CD14-positive monocyte (primary cell): ENCODE results near the gene RAPGEF1. TPM values are rescaled to one million over a fixed set of nuclear protein-coding genes. Genes with fewer than 3 reads are reported as not detected.

Experiments
- DNase-seq, 3 donors: peaks; one replicate each; pipeline ENCODE4 v3.0.0-alpha.2; 2011 to 2022
- H2AFZ ChIP-seq: 2 replicates; pipeline ENCODE4 v1.6.0; 2012; ENCODE audit warnings: mild to moderate bottlenecking, low read depth, low read length, inconsistent platforms; ENCODE audit not compliant: insufficient read depth, poor library complexity, severe bottlenecking
- H3K27ac ChIP-seq, 2 donors: 1 replicate in 1 of 2; 2 replicates in 1 of 2; pipeline ENCODE4 v1.5.1; 2012 to 2013; ENCODE audit warnings: low read length in 2 of 2, control low read depth in 1 of 2, inconsistent platforms in 1 of 2, low read depth in 1 of 2, mild to moderate bottlenecking in 1 of 2
- H3K27me3 ChIP-seq, 2 donors: one replicate each; pipeline versions ENCODE4 v1.6.0 to v1.6.1; 2011 to 2013; ENCODE audit warnings: low read length in 2 of 2; ENCODE audit not compliant: control insufficient read depth in 2 of 2, insufficient read depth in 2 of 2
- H3K36me3 ChIP-seq, 2 donors: replicated peaks in 1 of 2; 1 replicate in 1 of 2; 2 replicates in 1 of 2; pipeline versions ENCODE4 v1.5.1 to v1.6.1; 2012 to 2013; ENCODE audit warnings: low read length in 2 of 2, control low read depth in 1 of 2, inconsistent platforms in 1 of 2, mild to moderate bottlenecking in 1 of 2; ENCODE audit not compliant: insufficient read depth in 2 of 2, control insufficient read depth in 1 of 2
- H3K4me1 ChIP-seq, 2 donors: 1 replicate in 1 of 2; 2 replicates in 1 of 2; pipeline versions ENCODE4 v1.5.1 to v1.6.1; 2012 to 2013; ENCODE audit warnings: low read length in 2 of 2, control low read depth in 1 of 2, inconsistent platforms in 1 of 2, mild to moderate bottlenecking in 1 of 2, moderate library complexity in 1 of 2; ENCODE audit not compliant: insufficient read depth in 2 of 2, control insufficient read depth in 1 of 2
- H3K4me2 ChIP-seq: replicated peaks from 2 replicates; pipeline ENCODE3; 2012; ENCODE audit warnings: low read length, moderate library complexity, mild to moderate bottlenecking; ENCODE audit not compliant: poor library complexity, severe bottlenecking; ENCODE audit errors: extremely low read depth
- H3K4me3 ChIP-seq, 3 experiments: fragments of 200-600 bp in 1 of 3; sonication (generic) in 1 of 3; replicated peaks in 1 of 3; 1 replicate in 2 of 3; 2 replicates in 1 of 3; pipeline ENCODE4 v1.5.1; 2011 to 2013; ENCODE audit warnings: low read length in 3 of 3, mild to moderate bottlenecking in 3 of 3, control low read depth in 2 of 3, low read depth in 2 of 3, inconsistent platforms in 1 of 3, moderate library complexity in 1 of 3
- H3K79me2 ChIP-seq: 2 replicates; pipeline ENCODE4 v1.6.0; 2012; ENCODE audit warnings: mild to moderate bottlenecking, control low read depth, inconsistent platforms, low read length, moderate library complexity; ENCODE audit not compliant: insufficient read depth
- H3K9ac ChIP-seq: 2 replicates; pipeline ENCODE4 v1.6.0; 2017; ENCODE audit warnings: low read length, mild to moderate bottlenecking; ENCODE audit not compliant: insufficient read depth, poor library complexity, severe bottlenecking
- H3K9me3 ChIP-seq, 2 donors: replicated peaks in 1 of 2; 1 replicate in 1 of 2; 2 replicates in 1 of 2; pipeline versions ENCODE4 v1.5.1 to v1.6.1; 2012 to 2013; ENCODE audit warnings: low read length in 2 of 2, control low read depth in 1 of 2; ENCODE audit not compliant: control insufficient read depth in 1 of 2, insufficient read depth in 1 of 2
- H4K20me1 ChIP-seq: 2 replicates; pipeline ENCODE4 v1.6.0; 2012; ENCODE audit warnings: mild to moderate bottlenecking, low read length, control low read depth, moderate library complexity; ENCODE audit not compliant: insufficient read depth
- H3K27ac Mint-ChIP-seq, 7 donors: one replicate each; pipeline ENCODE4 v1.8.0; 2020; ENCODE audit warnings: mild to moderate bottlenecking in 7 of 7, mixed read lengths in 7 of 7, moderate library complexity in 6 of 7, inconsistent platforms in 2 of 7
- H3K27me3 Mint-ChIP-seq, 3 donors: one replicate each; pipeline ENCODE4 v1.8.0; 2021 to 2022; ENCODE audit warnings: low read depth in 3 of 3, mild to moderate bottlenecking in 3 of 3, mixed read lengths in 3 of 3, moderate library complexity in 3 of 3, inconsistent platforms in 1 of 3
- H3K36me3 Mint-ChIP-seq, 2 donors: one replicate each; pipeline ENCODE4 v1.8.0; 2020; ENCODE audit warnings: mixed read lengths in 2 of 2, inconsistent platforms in 1 of 2, mild to moderate bottlenecking in 1 of 2
- H3K4me1 Mint-ChIP-seq: one replicate; pipeline ENCODE4 v1.8.0; 2020; ENCODE audit warnings: mild to moderate bottlenecking, mixed read lengths
- H3K4me3 Mint-ChIP-seq, 2 donors: one replicate each; pipeline ENCODE4 v1.8.0; 2020; ENCODE audit warnings: mild to moderate bottlenecking in 2 of 2, mixed read lengths in 2 of 2, moderate library complexity in 1 of 2
- H3K9me3 Mint-ChIP-seq, 7 donors: one replicate each; pipeline ENCODE4 v1.8.0; 2020 to 2022; ENCODE audit warnings: mixed read lengths in 7 of 7, mild to moderate bottlenecking in 6 of 7, moderate library complexity in 6 of 7, inconsistent platforms in 2 of 7
- WGBS: methylation state at CpG from one replicate; pipeline ENCODE4 v1.1.5; 2013; ENCODE audit warnings: missing lambda C conversion rate; ENCODE audit not compliant: insufficient coverage; 5-methylcytosine and 5-hydroxymethylcytosine counted together
- intact Hi-C, 2 donors: fragments of 100-400 bp; cut with micrococcal nuclease; formaldehyde crosslinking; loops; one replicate each; pipeline versions ENCODE4 v1.15.0 to v1.15.1; 2023
- polyA plus RNA-seq, 3 donors: library from polyadenylated mRNA; depleted of rRNA in 1 of 3; unstranded in 2 of 3; stranded (reverse) in 1 of 3; fragments of 300-500 nt in 2 of 3; fragments of >200 nt in 1 of 3; fragmentation: Illumina TruSeq in 2 of 3; gene quantifications; 1 replicate in 2 of 3; 2 replicates in 1 of 3; pipeline ENCODE4 v1.2.3, GENCODE V29; 2012 to 2021
- TF ChIP-seq, protein P1 (sequence below): fragments of 200-600 bp; IDR thresholded peaks from one replicate; pipeline ENCODE4 v1.8.0; 2022; ENCODE audit warnings: antibody characterized with exemption, mild to moderate bottlenecking

RAPGEF1 gene
- polyA plus RNA-seq, 3 donors: 1.7 to 71.7 (median 3.0) TPM

DNA sequence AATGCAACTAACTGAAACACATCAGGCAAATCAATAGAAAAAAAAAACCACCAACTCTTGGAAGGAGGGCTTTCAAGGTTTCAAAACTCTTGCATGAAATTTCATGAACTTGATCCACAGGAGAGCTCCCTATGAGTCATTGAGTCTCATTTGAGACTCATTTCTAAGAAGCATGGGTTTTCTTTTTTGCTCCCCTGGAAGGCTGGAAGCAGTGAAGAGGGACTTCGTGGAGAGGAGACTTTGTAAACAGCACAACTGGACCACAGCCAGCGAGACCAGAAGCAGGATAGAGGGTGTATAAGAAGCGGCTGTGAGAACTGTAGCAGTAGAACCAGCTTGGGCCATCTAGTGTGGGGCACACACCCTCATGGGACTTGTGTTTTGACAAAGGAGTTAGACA is 41.2 kb upstream of the RAPGEF1 start:
- H3K4me2 ChIP-seq: no peak overlapping the region
- H3K9me3 ChIP-seq: no peaks in the 10 kb centered on the region
- H4K20me1 ChIP-seq: no peaks in the 10 kb centered on the region
- Mint-ChIP-seq H3K9me3 (peaks cover 0 to 1% (median 0%) of the 10 kb centered on the region in 7 donors), H3K4me3 (no peak overlapping the region), H3K4me1 (no peaks in the 10 kb centered on the region), H3K27me3 (peaks cover 7 to 19% (median 9%) of the 10 kb centered on the region in 3 donors), H3K36me3 (no peaks in the 10 kb centered on the region), H3K27ac (no peak overlapping the region)
- peaks cover 0 to 2% of the 10 kb centered on the region in 2 donors for H3K27me3 ChIP-seq
- 86% methylated on average over 3 of the region's 3 CpGs for WGBS
- no peaks in the 10 kb centered on the region for H3K4me1 ChIP-seq
- no peak overlapping the region for H2AFZ ChIP-seq
- H3K27ac ChIP-seq: no peak overlapping the region
- TF ChIP-seq, protein P1, sequence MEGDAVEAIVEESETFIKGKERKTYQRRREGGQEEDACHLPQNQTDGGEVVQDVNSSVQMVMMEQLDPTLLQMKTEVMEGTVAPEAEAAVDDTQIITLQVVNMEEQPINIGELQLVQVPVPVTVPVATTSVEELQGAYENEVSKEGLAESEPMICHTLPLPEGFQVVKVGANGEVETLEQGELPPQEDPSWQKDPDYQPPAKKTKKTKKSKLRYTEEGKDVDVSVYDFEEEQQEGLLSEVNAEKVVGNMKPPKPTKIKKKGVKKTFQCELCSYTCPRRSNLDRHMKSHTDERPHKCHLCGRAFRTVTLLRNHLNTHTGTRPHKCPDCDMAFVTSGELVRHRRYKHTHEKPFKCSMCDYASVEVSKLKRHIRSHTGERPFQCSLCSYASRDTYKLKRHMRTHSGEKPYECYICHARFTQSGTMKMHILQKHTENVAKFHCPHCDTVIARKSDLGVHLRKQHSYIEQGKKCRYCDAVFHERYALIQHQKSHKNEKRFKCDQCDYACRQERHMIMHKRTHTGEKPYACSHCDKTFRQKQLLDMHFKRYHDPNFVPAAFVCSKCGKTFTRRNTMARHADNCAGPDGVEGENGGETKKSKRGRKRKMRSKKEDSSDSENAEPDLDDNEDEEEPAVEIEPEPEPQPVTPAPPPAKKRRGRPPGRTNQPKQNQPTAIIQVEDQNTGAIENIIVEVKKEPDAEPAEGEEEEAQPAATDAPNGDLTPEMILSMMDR: no peak
- no peak overlapping the region for H3K4me3 ChIP-seq
- H3K79me2 ChIP-seq: no peaks in the 10 kb centered on the region
- intact Hi-C loops: no loop called here
- H3K36me3 ChIP-seq: no peaks in the 10 kb centered on the region
- no peak overlapping the region for H3K9ac ChIP-seq
- DNase-seq: no peak

DNA sequence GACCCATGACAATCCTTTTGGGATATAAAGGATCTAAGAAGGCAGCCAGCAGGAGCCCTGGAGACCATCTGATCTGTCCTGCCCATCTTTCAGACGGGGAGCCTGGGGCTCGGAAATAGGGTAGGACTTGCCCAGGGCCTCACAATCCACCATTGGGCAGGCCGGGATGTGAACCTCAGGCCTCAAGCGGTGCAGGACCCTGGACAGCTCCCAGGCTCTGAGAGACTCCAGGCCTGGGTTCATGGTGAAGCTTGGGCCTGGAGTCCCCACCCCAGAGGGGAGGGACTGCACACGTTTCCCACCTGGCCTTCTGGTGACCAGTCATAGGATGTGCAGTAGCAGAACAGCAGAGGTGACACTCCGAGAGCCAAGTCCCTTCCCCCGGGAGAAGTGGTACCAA is 36.6 kb upstream of the RAPGEF1 start:
- Histone ChIP-seq H3K36me3 (no peaks in the 10 kb centered on the region), H3K4me2 (no peak overlapping the region), H4K20me1 (no peaks in the 10 kb centered on the region), H3K9me3 (no peaks in the 10 kb centered on the region), H3K4me1 (no peaks in the 10 kb centered on the region), H3K9ac (no peak overlapping the region), H2AFZ (no peak overlapping the region), H3K4me3 (no peak overlapping the region), H3K27me3 (no peaks in the 10 kb centered on the region), H3K27ac (no peak overlapping the region), H3K79me2 (no peaks in the 10 kb centered on the region)
- intact Hi-C loops: no loop called here
- H3K27ac Mint-ChIP-seq: no peak overlapping the region
- 18% methylated on average over 5 of the region's 7 CpGs for WGBS
- H3K4me3 Mint-ChIP-seq: no peak overlapping the region
- no peaks in the 10 kb centered on the region for H3K4me1 Mint-ChIP-seq
- TF ChIP-seq, protein P1: no peak
- H3K27me3 Mint-ChIP-seq: peaks cover 4 to 9% (median 5%) of the 10 kb centered on the region in 3 donors
- no peak for DNase-seq
- no peaks in the 10 kb centered on the region for H3K36me3 Mint-ChIP-seq
- peaks cover 0 to 1% (median 0%) of the 10 kb centered on the region in 7 donors for H3K9me3 Mint-ChIP-seq
